B cell (primary cell): ENCODE results near the gene TAC3. TPM values are rescaled to one million over a fixed set of nuclear protein-coding genes. Genes with fewer than 3 reads are reported as not detected.

ENCODE experiments used
- ATAC-seq: fragments of 200-7000 bp; cut with Tn5 transposase; one replicate; pipeline ENCODE4 v1.10.0; 2021; ENCODE audit warnings: low read depth, mild to moderate bottlenecking, moderate number of reproducible peaks, moderate library complexity
- CTCF ChIA-PET: fragments of 350-600 bp; sonication (Branson Sonifier 250); formaldehyde crosslinking; loops from one replicate; lab custom pipeline; 2021; ENCODE audit warnings: antibody characterized with exemption, inconsistent platforms; lab: Charles Lee
- POLR2A ChIA-PET: fragments of 350-600 bp; sonication (Branson Sonifier 250); formaldehyde crosslinking; loops from one replicate; lab custom pipeline; 2021; ENCODE audit warnings: antibody characterized with exemption; lab: Charles Lee
- DNase-seq: peaks from one replicate; pipeline ENCODE4 v3.0.0; 2013
- H2AFZ ChIP-seq: 2 replicates; pipeline ENCODE4 v1.6.1; 2012; ENCODE audit warnings: mild to moderate bottlenecking, low read depth, low read length; ENCODE audit not compliant: insufficient read depth, poor library complexity, severe bottlenecking
- H3K27ac ChIP-seq, 2 donors: 1 replicate in 1 of 2; 2 replicates in 1 of 2; pipeline ENCODE4 v1.5.1; 2012 to 2013; ENCODE audit warnings: low read length in 2 of 2, mild to moderate bottlenecking in 2 of 2, moderate library complexity in 1 of 2
- H3K27me3 ChIP-seq, 4 experiments: fragments of 200-600 bp in 1 of 4; sonication (generic) in 1 of 4; replicated peaks in 1 of 4; 1 replicate in 2 of 4; 2 replicates in 2 of 4; pipeline versions ENCODE4 v1.6.1 to v1.7.0; 2013 to 2016; ENCODE audit warnings: low read length in 3 of 4, mild to moderate bottlenecking in 2 of 4, mixed read lengths in 1 of 4, moderate library complexity in 1 of 4; ENCODE audit not compliant: insufficient read depth in 4 of 4, control insufficient read depth in 3 of 4; ENCODE audit errors: control extremely low read depth in 1 of 4
- H3K36me3 ChIP-seq, 2 experiments: replicated peaks in 1 of 2; 1 replicate in 1 of 2; 2 replicates in 1 of 2; pipeline versions ENCODE4 v1.6.1 to v1.7.1; 2013; ENCODE audit warnings: low read length in 1 of 2; ENCODE audit not compliant: insufficient read depth in 2 of 2, control insufficient read depth in 1 of 2; ENCODE audit errors: control extremely low read depth in 1 of 2, extremely low read depth in 1 of 2
- H3K4me1 ChIP-seq, 2 donors: fragments of 200-600 bp in 1 of 2; sonication (generic) in 1 of 2; 1 replicate in 1 of 2; 2 replicates in 1 of 2; pipeline versions ENCODE4 v1.5.1 to v1.6.1; 2013 to 2017; ENCODE audit warnings: low read length in 2 of 2; ENCODE audit not compliant: control insufficient read depth in 2 of 2, insufficient read depth in 2 of 2
- H3K4me2 ChIP-seq: replicated peaks from 2 replicates; pipeline ENCODE3; 2012; ENCODE audit warnings: mild to moderate bottlenecking, low read depth, low read length; ENCODE audit not compliant: poor library complexity, severe bottlenecking
- H3K4me3 ChIP-seq, 5 experiments: fragments of 200-600 bp in 1 of 5; sonication (generic) in 1 of 5; 1 replicate in 3 of 5; 2 replicates in 2 of 5; pipeline versions ENCODE4 v1.5.1 to v1.7.0; 2011 to 2016; ENCODE audit warnings: low read length in 4 of 5, mild to moderate bottlenecking in 4 of 5, low read depth in 2 of 5, control low read depth in 1 of 5, moderate library complexity in 1 of 5; ENCODE audit not compliant: insufficient read depth in 1 of 5; ENCODE audit errors: control extremely low read depth in 1 of 5, extremely low read depth in 1 of 5
- H3K79me2 ChIP-seq: fragments of 200-600 bp; sonication (generic); one replicate; pipeline ENCODE4 v1.6.0; 2016; ENCODE audit warnings: low read length; ENCODE audit not compliant: control insufficient read depth, insufficient read depth
- H3K9ac ChIP-seq: fragments of 200-600 bp; sonication (generic); 2 replicates; pipeline ENCODE4 v1.6.1; 2017; ENCODE audit warnings: mild to moderate bottlenecking, low read length, moderate library complexity
- H3K9me3 ChIP-seq, 3 donors: one replicate each; pipeline versions ENCODE4 v1.6.1 to v1.7.1; 2013; ENCODE audit warnings: low read length in 2 of 3; ENCODE audit not compliant: control insufficient read depth in 2 of 3, insufficient read depth in 1 of 3; ENCODE audit errors: control extremely low read depth in 1 of 3
- H4K20me1 ChIP-seq: 2 replicates; pipeline ENCODE4 v1.6.0; 2012; ENCODE audit warnings: mild to moderate bottlenecking, low read length; ENCODE audit not compliant: insufficient read depth, control insufficient read depth, poor library complexity, severe bottlenecking
- H3K27ac Mint-ChIP-seq: one replicate; pipeline ENCODE4 v1.8.0; 2021; ENCODE audit warnings: mixed read lengths
- H3K27me3 Mint-ChIP-seq: one replicate; pipeline ENCODE4 v1.8.0; 2021; ENCODE audit warnings: mixed read lengths
- H3K4me1 Mint-ChIP-seq: one replicate; pipeline ENCODE4 v1.8.0; 2021; ENCODE audit warnings: mixed read lengths
- H3K4me3 Mint-ChIP-seq: one replicate; pipeline ENCODE4 v1.8.0; 2021; ENCODE audit warnings: mixed read lengths
- H3K9me3 Mint-ChIP-seq: one replicate; pipeline ENCODE4 v1.8.0; 2022; ENCODE audit warnings: mixed read lengths; ENCODE audit not compliant: insufficient read depth
- EZH2 ChIP-seq: IDR thresholded peaks from 2 replicates; pipeline ENCODE4 v1.6.1; 2012; ENCODE audit warnings: borderline replicate concordance, low read depth, mild to moderate bottlenecking, moderate library complexity, low read length; ENCODE audit not compliant: insufficient read depth, poor library complexity, severe bottlenecking
- WGBS: methylation state at CpG from one replicate; pipeline ENCODE4 v1.1.5; 2013; ENCODE audit warnings: missing lambda C conversion rate; ENCODE audit not compliant: insufficient coverage; 5-methylcytosine and 5-hydroxymethylcytosine counted together
- intact Hi-C: fragments of 100-400 bp; cut with micrococcal nuclease; formaldehyde crosslinking; loops from one replicate; pipeline ENCODE4 v1.10.0; 2022
- polyA plus RNA-seq: library from polyadenylated mRNA; depleted of rRNA; stranded (reverse); fragments of >200 nt; gene quantifications from 2 replicates; pipeline ENCODE4 v1.2.3, GENCODE V29; 2012
- total RNA-seq, 2 donors: library from RNA; stranded (reverse); fragments of 120-200 nt in 1 of 2; gene quantifications; 1 replicate in 1 of 2; 2 replicates in 1 of 2; pipeline versions ENCODE4 v1.2.3 to v1.2.4, GENCODE V29; 2013 to 2022
- TF ChIP-seq, protein P1 (sequence below): fragments of 200-600 bp; IDR thresholded peaks from one replicate; pipeline ENCODE4 v1.8.0; 2022; ENCODE audit warnings: antibody characterized with exemption, mild to moderate bottlenecking

The TAC3 gene
- total and polyA plus RNA-seq, 2 donors (not counting 1 experiment from before 2014, with no cell fraction given) = 0.24 TPM; not detected in 1

DNA sequence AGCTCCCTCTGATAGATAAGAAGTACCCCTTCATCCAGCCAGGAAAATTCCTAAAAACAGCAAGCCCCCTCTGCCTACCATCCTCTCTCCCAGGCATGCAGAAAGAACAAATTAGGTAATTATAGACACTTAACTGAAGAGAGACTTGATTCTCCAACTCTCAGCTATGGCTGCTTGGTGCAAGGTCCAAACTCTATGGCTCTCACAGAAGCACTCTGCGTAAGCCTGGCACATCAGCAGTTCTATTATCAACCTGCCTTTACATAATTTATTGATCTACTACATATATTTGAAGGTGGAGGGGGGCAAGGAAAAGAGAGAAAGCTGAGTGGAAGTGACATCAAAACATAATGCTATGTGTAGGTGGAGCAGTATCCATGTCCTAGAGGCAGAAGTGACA lies 34.7 kb upstream of the TAC3 start:
- TF ChIP-seq, protein P1, sequence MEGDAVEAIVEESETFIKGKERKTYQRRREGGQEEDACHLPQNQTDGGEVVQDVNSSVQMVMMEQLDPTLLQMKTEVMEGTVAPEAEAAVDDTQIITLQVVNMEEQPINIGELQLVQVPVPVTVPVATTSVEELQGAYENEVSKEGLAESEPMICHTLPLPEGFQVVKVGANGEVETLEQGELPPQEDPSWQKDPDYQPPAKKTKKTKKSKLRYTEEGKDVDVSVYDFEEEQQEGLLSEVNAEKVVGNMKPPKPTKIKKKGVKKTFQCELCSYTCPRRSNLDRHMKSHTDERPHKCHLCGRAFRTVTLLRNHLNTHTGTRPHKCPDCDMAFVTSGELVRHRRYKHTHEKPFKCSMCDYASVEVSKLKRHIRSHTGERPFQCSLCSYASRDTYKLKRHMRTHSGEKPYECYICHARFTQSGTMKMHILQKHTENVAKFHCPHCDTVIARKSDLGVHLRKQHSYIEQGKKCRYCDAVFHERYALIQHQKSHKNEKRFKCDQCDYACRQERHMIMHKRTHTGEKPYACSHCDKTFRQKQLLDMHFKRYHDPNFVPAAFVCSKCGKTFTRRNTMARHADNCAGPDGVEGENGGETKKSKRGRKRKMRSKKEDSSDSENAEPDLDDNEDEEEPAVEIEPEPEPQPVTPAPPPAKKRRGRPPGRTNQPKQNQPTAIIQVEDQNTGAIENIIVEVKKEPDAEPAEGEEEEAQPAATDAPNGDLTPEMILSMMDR = no peak
- no peak for TF ChIP-seq EZH2
- Histone ChIP-seq H3K4me2 (no peak overlapping the region), H3K36me3 (no peaks in the 10 kb centered on the region), H2AFZ (no peak overlapping the region), H3K4me1 (peaks cover 18 to 30% of the 10 kb centered on the region in 2 donors), H3K9me3 (no peaks in the 10 kb centered on the region), H3K27ac (no peak overlapping the region), H3K27me3 (no peaks in the 10 kb centered on the region), H3K79me2 (no peaks in the 10 kb centered on the region), H3K9ac (no peak overlapping the region), H4K20me1 (no peaks in the 10 kb centered on the region), H3K4me3 (no peak overlapping the region)
- no CpG with 5 or more reads among the region's 1 CpG for WGBS
- ATAC-seq (no peak), DNase-seq (no peak)
- no peaks in the 10 kb centered on the region for H3K9me3 Mint-ChIP-seq
- intact Hi-C loops = no loop called here
- H3K27me3 Mint-ChIP-seq = no peaks in the 10 kb centered on the region
- H3K4me1 Mint-ChIP-seq = peaks cover 30% of the 10 kb centered on the region
- ChIA-PET POLR2A (no interaction called here), CTCF (interaction anchor here (0.8 to 1.4 kb wide), 4 partner anchors 11 to 61 kb away, joined by 3 to 8 read pairs (median 4); no protein-coding TSS in a partner anchor)
- H3K4me3 Mint-ChIP-seq = no peak overlapping the region
- no peak overlapping the region for H3K27ac Mint-ChIP-seq

DNA sequence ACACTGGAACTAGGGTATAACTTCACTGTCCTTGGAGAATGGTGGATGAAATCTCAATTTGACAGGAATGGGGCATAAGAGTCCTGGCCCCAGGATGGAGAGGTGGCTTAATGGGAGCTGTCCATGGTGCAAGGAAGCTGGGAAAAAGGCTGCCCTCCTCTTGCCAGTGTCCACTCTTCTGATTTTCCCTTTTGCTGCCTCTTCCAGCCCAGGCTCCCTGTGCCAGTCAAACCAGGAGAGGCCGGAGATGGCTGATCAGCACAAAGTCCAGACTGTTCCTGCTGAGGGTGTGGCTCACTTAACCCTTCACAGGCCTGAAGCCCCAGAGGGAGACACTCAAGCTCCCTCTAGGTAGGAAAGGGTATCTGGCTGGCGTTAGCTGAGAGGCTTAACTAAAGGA lies 33.6 kb upstream of the TAC3 start, which contains the start of gene MYO1A:
TSS of gene MYO1A (minus strand) at position 240 of the 400 bp plus-strand sequence. CDS start 1,806 bp downstream, outside the sequence.
- H3K27me3 ChIP-seq = no peaks in the 10 kb centered on the region
- 88% methylated on average over 1 of the region's 2 CpGs for WGBS
- intact Hi-C loops = no loop called here
- TF ChIP-seq EZH2 = no peak
- TF ChIP-seq, protein P1 = no peak
- no peaks in the 10 kb centered on the region for H3K9me3 ChIP-seq
- no peaks in the 10 kb centered on the region for H3K36me3 ChIP-seq
- H3K4me3 ChIP-seq = no peak within 1 kb of the TSS
- ATAC-seq = no peak
- H2AFZ ChIP-seq = no peak within 1 kb of the TSS
- H3K4me1 Mint-ChIP-seq = peaks cover 27% of the 10 kb centered on the region
- H3K9me3 Mint-ChIP-seq = no peaks in the 10 kb centered on the region
- H3K79me2 ChIP-seq = no peaks in the 10 kb centered on the region
- H3K4me1 ChIP-seq = peaks cover 18 to 24% of the 10 kb centered on the region in 2 donors
- no peak within 1 kb of the TSS for H3K27ac ChIP-seq
- CTCF ChIA-PET = interaction anchor here (1.4 kb wide), 1 partner anchor 16 kb away, joined by 4 read pairs; no protein-coding TSS in a partner anchor
- no peak for DNase-seq
- no peak within 1 kb of the TSS for H3K4me2 ChIP-seq
- no peaks in the 10 kb centered on the region for H4K20me1 ChIP-seq
- no peaks in the 10 kb centered on the region for H3K27me3 Mint-ChIP-seq
- no peak within 1 kb of the TSS for H3K4me3 Mint-ChIP-seq
- H3K9ac ChIP-seq = no peak within 1 kb of the TSS
- no peak within 1 kb of the TSS for H3K27ac Mint-ChIP-seq
- POLR2A ChIA-PET = no interaction called here
